ENCODE measurements around the gene MTUS2.

MTUS2 gene

GRCh38 chr13:29474991-29475390 lies 654.9 kb downstream of the MTUS2 start:
- DNase-seq (ENCODE audit: low read depth in 2 of 3, low spot score in 2 of 3) = no peak

- no peak for DNase-seq (ENCODE audit: low read depth in 2 of 3, low spot score in 2 of 3)
Observed at GRCh38 chr13:29476046-29476445, 655.9 kb downstream of the MTUS2 start.

- DNase-seq (ENCODE audit: low read depth in 2 of 3, low spot score in 2 of 3) = no peak
Observed at GRCh38 chr13:29479716-29480492, 659.8 kb downstream of the MTUS2 start.

GRCh38 chr13:29480893-29481525 lies 660.9 kb downstream of the MTUS2 start:
- no peak for DNase-seq (ENCODE audit: low read depth in 2 of 3, low spot score in 2 of 3)

GRCh38 chr13:29481603-29482002 lies 661.5 kb downstream of the MTUS2 start:
- DNase-seq (ENCODE audit: low read depth in 2 of 3, low spot score in 2 of 3) = no peak

- DNase-seq (ENCODE audit: low read depth in 2 of 3, low spot score in 2 of 3) = no peak
Observed at GRCh38 chr13:29482504-29482903, 662.4 kb downstream of the MTUS2 start.

- DNase-seq (ENCODE audit: low read depth in 2 of 3, low spot score in 2 of 3) = no peak
Observed at GRCh38 chr13:29483211-29483610, 663.1 kb downstream of the MTUS2 start.

- DNase-seq (ENCODE audit: low read depth in 2 of 3, low spot score in 2 of 3) = no peak
Observed at GRCh38 chr13:29483623-29484022, 663.5 kb downstream of the MTUS2 start.

- DNase-seq (ENCODE audit: low read depth in 2 of 3, low spot score in 2 of 3) = no peak
Observed at GRCh38 chr13:29484236-29484635, 664.1 kb downstream of the MTUS2 start.

GRCh38 chr13:29484796-29485195 lies 664.7 kb downstream of the MTUS2 start:
- no peak for DNase-seq (ENCODE audit: low read depth in 2 of 3, low spot score in 2 of 3)

GRCh38 chr13:29486551-29486950 lies 666.4 kb downstream of the MTUS2 start:
- DNase-seq (ENCODE audit: low read depth in 2 of 3, low spot score in 2 of 3) = no peak

GRCh38 chr13:29487466-29488454 lies 667.6 kb downstream of the MTUS2 start:
- DNase-seq (ENCODE audit: low read depth in 2 of 3, low spot score in 2 of 3) = no peak

- no peak for DNase-seq (ENCODE audit: low read depth in 2 of 3, low spot score in 2 of 3)
Observed at GRCh38 chr13:29489650-29490560, 669.8 kb downstream of the MTUS2 start.

GRCh38 chr13:29490561-29490885 lies 670.4 kb downstream of the MTUS2 start:
- DNase-seq (ENCODE audit: low read depth in 2 of 3, low spot score in 2 of 3) = no peak

GRCh38 chr13:29491248-29491647 lies 671.1 kb downstream of the MTUS2 start:
- no peak for DNase-seq (ENCODE audit: low read depth in 2 of 3, low spot score in 2 of 3)

GRCh38 chr13:29493796-29494195 lies 673.7 kb downstream of the MTUS2 start:
- DNase-seq (ENCODE audit: low read depth in 2 of 3, low spot score in 2 of 3) = no peak

GRCh38 chr13:29494520-29494919 lies 674.4 kb downstream of the MTUS2 start:
- no peak for DNase-seq (ENCODE audit: low read depth in 2 of 3, low spot score in 2 of 3)

GRCh38 chr13:29496241-29496712 lies 676.1 kb downstream of the MTUS2 start:
- no peak for DNase-seq (ENCODE audit: low read depth in 2 of 3, low spot score in 2 of 3)

GRCh38 chr13:29497137-29497654 lies 677.1 kb downstream of the MTUS2 start:
- DNase-seq (ENCODE audit: low read depth in 2 of 3, low spot score in 2 of 3) = no peak

- DNase-seq (ENCODE audit: low read depth in 2 of 3, low spot score in 2 of 3) = no peak
Observed at GRCh38 chr13:29498426-29499040, 678.4 kb downstream of the MTUS2 start.

Data from activated CD8-positive, alpha-beta memory T cell treated with anti-CD3 and anti-CD28 coated beads for 48 hours (primary cell).